EL (cell line): ENCODE measurements around the gene HES5.

Experiments
- DNase-seq: peaks from one replicate; pipeline ENCODE4 v3.0.0-alpha.2; 2016

The HES5 gene

DNA sequence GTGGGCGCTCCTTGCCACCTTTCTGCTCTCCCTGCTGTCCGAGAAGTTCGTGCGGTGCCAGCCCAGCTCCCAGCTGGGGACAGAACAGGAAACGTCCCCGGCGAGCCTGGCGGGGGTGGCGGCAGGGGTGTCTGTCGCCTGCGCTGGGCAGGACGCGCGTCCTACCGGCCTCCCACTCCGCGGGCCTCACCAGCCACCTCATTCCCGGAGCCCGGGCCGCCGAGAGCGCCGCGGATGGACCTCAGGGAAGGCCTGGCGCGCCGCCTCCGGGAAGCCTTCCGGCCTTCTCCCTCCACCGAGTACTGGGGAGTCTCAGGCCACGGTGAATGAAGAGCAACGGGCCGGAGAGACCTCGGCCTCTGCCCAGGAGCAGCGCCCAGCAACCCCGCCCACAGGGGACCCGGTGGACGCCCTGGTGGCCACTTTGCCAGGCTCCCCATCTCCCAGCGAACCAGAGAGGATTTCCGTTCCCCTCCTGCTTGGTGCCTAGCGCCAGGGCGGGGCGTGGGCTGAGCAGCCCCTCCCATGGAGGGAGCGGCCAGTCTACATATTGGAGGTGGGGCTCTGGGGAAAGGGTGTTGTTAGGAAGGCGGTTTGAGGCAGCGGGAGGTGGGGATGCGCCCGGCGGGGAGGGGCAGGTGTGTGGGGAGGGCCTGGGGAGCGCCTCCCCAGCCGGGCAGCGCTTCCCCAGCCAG is 16.6 kb upstream of the HES5 start:
- peak; percentile 89 for DNase-seq

DNA sequence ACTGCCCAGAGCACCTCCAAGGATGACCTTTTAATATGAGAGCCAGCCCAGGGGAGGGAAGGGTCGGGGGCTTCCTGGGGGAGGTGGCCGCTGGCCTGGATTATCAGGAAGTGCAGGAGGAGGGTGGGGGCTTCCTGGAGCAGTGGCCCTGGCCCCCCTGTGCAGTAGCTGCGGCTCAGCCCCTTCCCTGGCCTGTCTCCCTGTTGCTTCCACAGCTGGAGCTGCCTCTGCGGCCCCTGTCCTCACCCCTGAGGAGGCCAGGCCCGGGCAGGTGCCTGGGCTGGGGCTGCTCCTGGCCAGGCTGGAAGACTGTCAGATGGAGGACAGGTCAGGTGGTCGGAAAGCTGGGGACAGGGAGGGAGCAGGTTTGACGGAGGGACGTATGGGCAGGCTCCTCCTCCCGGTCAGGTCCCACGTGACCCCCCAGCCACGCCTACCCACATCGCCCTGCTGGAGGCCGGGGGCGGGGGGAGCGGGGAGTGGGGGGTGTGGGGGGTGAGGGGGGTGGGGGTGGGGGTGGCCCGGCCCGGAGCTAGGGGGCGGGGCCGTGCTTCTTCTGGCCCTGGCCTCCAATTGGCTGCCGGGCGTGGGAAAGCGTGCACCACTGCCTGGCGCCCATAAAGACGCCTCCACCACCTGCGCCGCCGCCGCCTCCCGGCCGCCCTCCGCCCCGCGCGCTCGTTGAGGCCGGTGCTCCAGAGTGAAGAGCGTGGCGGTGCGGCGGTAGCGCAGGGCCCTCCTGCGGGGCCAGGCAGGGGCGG is 15.9 kb upstream of the HES5 start:
- DNase-seq, result peak; percentile 85

DNA sequence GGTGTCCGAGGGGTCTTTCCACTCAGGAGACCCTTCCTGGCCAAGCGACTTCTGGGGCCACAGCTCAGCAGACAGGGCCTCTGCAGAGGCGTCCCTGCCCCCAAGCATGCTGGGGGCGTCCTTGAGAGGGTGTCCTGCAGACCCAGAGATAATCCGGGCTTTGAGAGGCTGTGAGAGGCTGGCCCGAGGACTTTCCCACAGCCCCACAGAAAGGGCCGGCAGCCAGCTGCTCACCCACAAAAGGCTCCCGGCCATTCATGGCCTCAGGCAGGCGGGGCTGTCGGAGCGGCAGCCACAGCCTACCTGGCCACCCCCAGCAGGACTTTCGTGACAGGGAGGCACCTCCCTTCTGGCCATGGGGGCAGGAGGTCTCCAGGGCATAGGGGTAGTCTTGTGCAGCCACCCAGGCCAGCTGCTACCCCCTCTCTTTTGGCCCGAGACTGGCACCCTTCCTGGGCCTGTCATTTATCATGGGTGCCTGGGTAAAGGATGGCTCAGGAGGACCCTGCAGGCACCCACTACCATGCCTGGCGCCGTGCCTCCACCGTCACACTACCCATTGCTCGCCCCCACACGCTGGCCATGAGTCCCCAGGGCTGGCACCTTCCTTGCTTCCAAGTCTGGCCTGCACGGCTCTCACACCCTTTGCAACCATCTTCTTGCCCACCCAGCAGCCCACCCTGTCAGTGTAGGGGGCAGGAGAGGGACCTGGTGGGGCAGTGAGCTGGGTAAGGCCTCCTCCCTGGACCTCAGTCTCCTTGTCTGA is 15.0 kb upstream of the HES5 start:
- DNase-seq, result no peak

DNA sequence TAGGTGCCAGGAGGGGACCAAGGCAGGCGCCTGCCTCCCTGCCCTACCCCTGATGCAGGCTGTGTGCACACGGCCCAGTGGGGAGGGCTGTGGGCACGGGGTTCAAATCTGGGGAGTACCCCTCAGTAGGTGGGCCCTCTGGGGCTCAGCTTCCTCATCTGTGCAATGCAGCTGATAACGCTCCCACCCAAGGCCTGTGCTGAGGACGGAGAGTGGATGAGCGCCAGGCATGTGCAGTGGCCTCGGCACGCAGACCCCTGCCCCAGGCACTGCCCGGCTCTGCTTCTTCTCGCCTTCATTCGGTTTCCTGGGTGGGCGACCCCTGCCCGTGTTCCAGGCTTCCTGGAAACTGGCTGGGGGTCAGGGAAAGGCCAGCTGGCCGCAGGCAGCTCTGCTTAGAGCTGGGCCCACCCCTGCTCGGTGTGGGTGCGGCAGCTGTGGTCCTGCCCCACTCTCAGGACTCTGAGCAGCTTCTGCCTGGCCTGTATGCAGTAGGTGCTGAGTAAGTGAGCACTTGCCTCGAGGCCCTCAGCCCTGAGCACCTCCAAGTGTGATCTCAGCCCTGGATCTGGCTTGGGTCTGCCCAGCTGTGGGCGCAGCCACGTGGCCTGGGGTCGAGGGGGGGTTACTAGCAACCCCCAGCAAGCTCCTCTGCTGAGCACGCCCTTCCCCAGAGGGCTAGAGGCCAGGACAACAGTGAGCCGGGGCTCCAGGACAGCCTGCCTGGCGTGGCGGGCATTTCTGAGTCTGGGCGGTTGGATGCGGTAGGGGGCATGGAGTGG is 14.2 kb upstream of the HES5 start:
- no peak for DNase-seq

DNA sequence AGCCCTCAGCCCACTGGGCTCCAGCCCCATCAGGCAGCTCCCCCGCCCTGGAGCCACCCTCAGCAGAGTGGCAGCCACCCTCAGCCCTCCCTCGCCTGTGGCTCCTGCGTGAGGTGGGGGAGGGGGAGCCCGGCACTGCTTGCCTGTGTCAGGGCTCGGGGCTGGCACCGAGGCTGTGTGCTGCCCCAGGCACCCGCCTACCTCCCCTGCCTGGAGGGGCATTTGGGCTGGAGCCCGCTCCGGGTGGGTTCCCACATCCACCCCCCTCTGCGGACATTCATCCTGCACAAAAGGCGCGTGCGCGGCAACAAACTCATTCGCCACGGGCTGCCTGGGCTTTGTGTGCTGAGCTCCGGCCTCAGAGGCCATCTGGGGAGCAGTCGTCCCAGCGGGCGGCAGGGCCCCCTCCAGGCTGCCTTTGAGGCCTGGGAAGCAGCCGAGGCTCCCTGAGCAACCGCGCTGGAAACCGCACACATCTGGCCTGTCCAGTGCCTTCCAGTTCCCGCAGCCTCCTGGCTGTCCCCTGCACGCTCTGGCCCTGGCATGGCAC is 13.6 kb upstream of the HES5 start:
- DNase-seq, result peak; percentile 53

DNA sequence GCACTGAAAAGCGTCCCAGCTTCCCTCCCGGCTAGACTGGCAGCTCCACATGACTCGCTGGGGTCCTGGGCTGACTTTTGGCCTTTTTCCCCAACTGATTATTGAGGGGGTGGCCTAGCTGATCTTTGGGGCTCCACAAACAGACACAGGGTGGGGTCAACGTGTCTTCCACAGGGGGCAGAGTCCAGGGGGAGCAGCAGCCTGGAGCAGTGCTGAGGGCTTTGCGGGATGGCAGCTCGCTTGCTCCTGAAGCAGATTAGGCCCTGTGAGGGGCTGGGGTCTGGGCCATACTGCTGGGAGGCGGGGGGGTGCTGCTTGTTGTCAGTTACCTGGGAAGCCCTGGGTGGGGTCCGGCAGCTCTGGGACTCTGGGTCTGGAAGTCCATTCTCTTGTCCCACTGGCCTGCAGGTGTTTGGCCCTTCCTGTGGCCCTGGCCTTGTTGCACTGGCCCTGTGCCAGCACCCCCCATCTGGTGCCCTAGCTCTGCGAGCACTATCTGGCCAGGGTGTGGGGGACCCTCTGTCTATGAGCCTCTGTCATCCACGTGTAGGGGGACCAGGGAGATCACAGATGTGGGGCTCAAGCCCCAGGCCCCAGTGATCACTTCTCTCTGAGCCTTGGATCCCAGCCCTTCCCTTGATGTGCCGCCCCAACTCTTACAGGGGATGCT is 12.3 kb upstream of the HES5 start:
- DNase-seq, result no peak

DNA sequence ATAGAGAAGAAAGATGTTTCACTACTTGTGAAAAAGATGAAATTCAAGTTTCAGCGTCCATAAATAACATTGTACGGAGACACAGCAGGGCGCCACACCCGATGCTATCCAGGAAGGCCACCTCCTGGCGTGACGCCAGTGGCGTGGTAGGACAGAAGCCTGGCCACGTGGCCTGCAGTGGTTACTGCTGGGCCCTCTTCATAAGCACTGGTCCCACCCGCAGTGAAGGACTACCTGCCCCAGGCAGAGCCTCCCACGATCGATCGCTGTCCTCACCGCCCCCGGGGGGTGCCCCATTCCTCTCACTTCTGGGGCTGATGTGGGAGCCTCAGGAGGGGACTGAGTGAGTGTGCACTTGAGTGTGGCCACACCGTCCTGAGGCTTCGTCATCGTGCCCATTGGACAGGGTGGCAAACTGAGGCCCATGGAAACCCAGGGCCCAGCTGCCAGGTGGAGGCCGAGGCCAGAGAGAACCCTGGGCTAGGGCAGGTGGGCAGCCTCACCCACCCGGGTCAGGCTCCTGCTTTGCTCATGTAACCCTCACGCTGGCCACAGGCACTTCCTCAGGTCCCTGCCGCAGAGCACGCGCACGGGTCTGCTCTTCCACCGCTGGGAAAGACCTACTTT is 11.7 kb upstream of the HES5 start:
- no peak for DNase-seq

DNA sequence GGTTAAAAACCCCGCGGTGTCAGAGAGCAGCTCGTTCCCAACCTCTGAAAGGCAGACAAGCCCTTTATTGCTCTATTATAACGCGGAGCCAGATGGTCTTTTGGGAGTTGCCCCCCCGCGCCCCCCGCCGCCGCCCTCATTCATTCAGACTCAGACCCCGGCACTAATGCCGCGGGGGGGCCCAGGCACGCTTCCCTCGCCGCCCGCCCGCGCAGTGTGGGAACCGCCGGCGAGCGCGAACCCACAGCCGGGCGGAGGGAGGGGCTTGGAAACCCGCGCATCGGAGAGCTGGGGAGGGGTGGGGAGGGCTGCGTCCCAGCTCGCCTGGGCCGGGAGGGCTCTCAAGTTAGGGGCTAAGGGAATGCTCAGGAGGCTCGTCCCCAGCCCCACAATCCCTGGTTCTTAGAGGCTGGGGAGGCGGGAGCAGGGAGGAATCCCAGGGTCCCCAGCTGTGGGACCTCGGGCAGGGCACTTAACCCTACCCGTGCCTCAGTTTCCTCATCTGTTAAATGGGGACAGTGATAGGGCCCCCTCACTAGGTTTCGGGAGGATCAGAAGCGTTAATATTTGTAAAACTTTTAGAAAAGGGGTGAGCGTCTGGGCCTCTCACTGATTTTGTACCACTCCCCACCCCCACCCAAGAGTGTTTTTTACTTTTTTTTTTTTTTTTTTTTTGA is 10.9 kb upstream of the HES5 start:
- DNase-seq, result no peak

DNA sequence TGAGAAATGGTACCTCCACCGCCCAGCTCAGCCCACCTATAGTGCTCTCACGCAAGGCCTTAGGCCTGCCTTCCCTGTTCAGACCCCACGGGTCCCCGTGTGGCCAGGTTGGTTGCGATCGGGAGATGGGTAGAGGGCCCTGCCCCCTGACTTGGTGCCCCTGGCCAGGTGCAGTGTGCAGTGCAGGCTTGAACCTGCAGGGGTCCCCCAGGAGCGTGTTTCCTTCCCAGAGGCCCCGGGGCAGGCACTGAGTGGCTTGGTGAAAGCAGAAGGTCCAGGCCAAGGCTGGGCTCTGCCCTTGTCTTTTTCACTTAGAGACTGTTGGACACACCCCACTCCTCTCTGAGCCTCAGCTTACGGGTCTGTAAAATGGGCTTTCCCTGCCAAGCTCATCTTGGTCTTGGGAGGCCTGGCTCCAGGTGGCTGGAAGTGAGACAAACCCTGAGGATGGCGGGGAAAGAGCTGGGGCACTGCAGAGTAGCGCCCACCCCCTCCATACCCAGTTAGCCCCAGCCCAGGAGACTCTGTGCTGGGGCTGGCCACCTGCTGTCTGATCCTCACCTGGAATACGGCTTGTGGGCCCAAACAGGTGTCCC is 9.3 kb upstream of the HES5 start:
- DNase-seq, result no peak

DNA sequence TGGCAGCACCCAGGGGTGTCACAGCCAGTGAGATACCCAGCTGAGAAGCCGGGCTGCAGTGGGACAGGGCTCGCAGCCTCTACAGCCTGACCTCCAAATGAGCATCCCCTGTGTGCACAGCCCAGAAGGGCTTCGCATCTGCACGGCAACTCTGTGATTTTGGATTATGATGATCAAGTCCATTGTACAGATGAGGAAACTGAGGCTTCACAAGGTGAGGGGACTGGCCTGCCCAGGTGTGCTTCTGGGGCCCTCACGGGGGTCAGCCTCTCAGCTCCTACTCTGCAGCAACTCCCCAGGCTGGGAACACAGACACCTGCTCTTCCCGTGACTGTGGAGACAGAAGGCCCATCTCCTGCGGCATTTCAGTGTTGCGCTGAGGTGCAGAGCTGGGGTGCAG is 8.8 kb upstream of the HES5 start:
- DNase-seq, result no peak

DNA sequence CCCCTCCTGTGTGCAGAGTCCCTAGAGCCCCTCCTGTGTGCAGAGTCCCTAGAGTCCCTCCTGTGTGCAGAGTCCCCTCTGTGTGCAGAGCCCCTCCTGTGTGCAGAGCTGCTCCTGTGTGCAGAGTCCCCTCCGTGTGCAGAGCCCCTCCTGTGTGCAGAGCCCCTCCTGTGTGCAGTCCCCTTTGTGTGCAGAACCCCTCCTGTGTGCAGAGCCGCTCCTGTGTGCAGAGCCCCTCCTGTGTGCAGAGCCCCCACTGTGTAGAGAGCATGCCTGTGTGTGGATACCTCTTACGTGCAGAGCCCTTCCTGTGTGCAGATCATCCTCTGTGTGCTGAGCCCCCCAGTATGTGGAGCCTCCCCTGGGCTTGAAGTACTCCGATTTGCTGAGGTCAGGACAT is 8.3 kb upstream of the HES5 start:
- no peak for DNase-seq

DNA sequence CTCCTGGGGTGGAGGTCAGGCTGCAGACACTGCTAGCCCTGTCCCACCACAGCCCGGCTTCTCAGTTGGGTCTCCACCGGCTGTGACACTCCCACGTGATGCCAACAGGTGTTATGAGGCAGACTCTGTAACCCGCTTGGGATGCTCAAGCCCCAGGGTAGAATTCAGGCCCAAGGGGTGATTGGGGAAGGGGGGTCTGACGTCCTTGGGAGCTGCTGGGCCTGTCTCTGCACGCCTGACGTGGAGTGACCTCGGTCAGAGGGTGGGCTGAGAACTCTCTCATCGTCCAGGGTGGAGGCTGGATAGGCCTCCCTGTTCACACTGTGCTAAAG is 7.7 kb upstream of the HES5 start:
- DNase-seq, result no peak

DNA sequence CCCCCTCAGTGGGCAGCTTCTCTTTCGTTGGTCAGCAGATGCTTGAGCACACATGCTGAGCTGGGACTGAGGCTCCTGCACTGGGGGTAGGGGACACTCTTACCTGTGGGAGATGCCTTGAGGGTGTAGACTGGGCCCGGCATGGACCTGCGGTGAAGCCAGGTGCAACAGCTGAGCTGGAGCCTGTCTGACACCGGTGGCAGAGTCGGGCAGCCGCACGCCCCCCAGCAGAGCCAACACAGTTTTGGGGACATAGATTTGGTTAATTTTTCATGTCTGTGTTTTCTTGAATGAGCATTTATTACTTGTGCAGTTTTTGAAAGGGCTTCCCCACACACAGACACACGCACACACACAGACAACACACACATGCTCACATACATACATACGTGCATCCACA is 5.9 kb upstream of the HES5 start:
- DNase-seq, result no peak

DNA sequence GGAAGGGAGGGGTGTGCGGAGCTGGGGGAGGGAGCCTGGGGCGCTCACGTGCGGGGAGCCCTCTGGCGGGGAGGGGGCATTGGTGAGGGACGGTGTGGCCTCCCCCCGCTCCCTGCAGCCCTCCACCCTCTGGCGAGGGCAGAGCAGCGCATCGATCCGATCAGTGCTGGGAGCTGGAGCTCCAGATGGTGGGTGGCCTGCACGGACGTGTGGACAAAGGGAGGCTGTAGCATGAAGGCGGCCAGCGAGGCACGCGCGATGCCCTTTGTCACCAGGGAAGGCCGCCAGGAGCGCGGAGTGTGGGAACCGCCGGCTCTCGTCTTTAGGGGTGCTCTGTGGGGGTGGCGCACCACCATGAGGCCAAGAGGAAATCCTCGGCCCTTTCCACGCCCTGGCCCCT is 5.4 kb upstream of the HES5 start:
- DNase-seq, result no peak

DNA sequence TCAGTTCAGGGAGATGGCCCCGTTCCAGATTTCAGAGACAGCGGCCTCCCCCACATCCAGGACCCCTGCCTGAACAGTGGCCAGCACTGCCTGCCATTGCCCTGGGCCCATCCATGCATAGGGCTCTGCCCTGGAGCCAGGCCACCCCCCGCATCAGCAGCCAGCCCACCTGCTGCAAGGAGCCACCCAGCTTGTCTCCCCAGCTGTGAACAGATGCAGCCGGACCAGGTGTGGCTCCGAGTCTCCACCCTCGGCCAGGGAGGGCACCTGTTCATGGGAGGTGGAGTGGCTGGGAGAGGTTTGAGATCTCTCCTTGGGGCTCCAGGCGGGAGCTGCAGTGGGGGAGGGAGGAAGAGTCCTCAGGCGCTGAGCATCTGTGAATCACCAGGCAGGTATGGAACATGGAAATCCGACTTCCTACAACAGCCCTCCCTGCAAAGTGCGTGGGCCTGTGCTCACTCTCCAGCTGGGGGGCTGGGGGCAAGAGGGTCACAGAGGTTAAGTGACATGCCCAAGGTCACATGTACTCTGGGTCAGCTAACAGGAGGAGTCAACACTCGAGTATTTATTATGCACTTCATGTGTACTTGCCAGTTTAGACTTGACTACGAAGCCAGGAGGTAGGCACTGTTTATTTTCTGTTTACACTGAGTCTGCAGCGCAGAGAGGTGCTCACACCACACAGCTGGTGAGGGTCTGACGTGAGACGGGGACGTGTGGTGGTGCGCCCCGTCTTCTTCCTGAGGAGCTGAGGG is 4.8 kb upstream of the HES5 start:
- DNase-seq, result peak; percentile 83

DNA sequence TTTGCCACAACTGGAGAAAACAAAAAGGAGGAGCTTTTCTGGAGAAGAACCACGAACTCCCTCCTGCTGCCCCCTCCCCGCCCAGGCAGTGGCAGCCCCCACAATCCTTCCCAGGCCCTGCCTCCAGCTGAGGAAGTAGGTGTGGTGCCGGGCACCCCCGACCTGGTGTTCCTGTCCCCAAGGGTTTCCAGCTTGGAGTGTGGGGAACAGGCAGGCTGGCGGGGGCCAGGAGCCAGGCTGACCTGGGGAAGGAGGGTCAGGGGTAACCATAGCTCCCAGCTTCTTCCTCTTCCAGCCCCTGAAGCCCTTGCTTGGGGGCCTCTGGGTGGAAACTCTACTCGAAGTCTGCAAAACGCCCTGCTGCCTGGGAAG is 4.2 kb upstream of the HES5 start:
- no peak for DNase-seq

DNA sequence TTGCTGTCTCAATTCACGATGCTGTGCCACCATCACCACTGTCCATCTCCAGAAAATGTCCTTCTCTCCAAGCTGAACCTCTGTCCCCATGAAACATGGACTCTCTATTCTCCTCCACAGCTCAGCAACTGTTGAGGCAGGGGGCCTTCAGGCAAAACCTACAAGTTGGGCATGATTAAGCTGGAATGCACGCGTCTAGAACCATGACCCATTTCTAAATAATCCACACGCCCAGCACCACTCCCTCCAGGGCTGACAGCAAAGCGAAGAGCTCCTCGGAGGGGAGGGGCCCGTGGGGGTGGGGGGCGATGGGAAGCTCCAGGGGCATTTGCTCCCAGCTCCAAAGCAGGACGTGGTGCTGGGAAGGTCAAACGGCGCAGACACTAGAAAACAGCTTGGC is 3.3 kb upstream of the HES5 start:
- DNase-seq, result peak; percentile 92

DNA sequence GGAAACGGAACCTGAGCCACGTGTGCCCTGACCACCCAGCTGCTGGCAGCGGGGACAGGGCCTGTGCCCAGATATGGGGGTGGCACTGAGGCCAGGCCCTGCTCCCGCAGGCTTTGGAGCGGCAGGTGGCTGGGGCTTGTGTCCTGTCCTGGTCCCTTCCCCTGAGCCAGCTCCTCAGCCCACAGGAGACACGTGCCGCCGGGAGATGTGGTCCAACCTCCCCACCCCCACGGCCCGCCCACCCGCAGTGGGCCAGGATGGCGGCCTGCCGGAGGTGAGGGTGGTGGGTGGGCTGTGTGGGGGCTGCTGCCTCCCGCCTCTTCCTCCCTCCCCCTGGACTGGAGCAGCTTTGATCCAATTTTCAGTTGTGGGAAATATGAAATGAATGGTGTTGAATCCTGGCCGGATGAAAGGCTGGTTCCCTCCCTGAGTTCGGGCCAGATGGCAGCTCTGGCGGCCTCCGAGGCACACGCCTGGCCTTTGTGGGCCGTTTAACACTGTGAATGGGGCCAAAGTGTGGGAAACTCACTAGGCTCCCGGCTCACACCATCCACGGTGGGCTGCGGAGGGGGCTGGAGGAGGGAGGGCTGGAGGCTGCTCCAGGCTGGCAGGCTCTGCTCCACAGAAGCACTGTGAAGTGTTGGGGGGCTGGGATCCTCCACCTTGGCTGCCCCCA is 2.6 kb upstream of the HES5 start:
- no peak for DNase-seq

DNA sequence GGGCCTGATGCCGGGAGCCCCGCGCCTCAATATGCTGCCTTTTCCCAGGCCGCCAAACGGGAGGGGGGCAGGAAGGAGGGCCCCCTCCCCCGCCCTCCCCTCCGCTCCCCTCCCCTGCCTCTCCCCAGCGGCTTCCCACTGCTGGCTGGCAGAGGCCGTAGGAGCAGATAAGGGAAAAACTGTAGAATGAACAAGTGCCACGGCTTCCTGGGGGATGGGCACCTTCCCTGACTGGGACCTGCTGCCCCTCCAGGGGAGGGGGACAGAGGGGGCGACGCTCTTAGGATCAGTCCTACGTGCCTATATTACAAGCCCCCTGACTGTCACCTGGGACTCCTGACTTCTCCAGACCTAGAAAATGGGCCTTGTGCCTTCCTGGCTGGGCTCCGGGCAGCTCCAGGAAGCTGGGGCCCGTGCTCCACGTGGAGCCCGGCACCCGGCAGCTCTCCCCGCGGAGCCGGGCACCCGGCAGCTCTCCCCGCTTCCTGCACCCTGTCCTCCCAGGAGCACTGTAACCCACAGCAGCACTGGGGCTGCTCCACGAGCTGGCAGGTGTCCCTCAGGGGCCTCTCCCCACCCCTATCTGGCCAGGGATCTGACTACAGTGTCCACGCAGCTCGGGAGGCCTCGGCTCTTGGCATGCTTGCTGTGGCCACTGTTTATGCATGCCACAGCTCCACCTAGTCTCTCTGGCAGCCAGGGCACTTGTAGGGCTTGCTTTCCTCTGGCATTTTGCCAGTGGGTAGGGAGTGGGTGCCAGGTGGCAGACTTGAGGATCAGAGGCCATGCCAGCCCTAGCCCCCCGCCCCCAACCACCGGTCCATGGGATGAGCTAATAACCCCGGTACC is 674 bp upstream of the HES5 start:
- DNase-seq, result no peak
